ENCODE measurements around the gene GAGE13.
"Not testable (repeated sequence)": the region's sequence is repeated elsewhere in the genome, so short reads cannot be mapped to it uniquely, and the experiment has no call there.

GAGE13 gene

DNA sequence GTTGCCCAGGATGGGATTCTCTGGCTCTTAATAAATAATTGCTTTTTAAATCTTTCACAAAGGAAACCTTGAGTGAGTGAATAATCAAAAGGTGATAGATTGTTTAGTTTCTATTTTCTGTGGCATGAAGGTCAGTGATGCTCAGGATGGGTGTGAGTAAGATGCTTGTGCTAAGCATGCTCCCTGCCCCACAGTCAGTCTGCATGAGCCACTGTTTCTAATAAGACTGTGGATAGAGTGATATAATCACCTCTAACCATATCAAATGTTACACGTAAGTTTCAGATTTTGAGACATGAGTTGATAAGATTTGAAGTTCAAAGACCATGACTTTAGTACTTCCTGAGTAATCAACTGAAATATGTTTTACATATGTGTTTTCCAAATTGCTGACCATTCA lies 30.7 kb upstream of the GAGE13 start:
- Histone ChIP-seq H3K27me3 (ENCODE audit: control insufficient read depth, insufficient read depth, low read length) (no peaks in the 10 kb centered on the region), H3K4me1 (ENCODE audit: control insufficient read depth, insufficient read depth, low read length) (0 out of 2 replicates have a peak, but pooled peaks cover 4% of the 10 kb centered on the region), H3K4me3 (ENCODE audit: low read length) (no peak overlapping the region), H3K27ac (ENCODE audit: low read length) (no peak overlapping the region), H3K36me3 (ENCODE audit: control insufficient read depth, insufficient read depth, low read length) (no peaks in the 10 kb centered on the region), H3K9me3 (ENCODE audit: control insufficient read depth, insufficient read depth, low read length) (no peaks in the 10 kb centered on the region)
- no peak for DNase-seq (ENCODE audit: low read depth, low spot score)
- WGBS (ENCODE audit: insufficient coverage, insufficient read length): no CpG with 5 or more reads among the region's 1 CpG

GRCh38 chrX:49303346-49303745 lies 28.0 kb upstream of the GAGE13 start, which contains the start of gene GAGE10:
GAGE10 (plus strand) TSS chrX:49303646; CDS start chrX:49304860, 1,214 bp downstream.
- Histone ChIP-seq H3K4me1 (ENCODE audit: control insufficient read depth, insufficient read depth, low read length) (0 out of 2 replicates have a peak, but pooled peaks cover 4% of the 10 kb centered on the region), H3K27me3 (ENCODE audit: control insufficient read depth, insufficient read depth, low read length) (no peaks in the 10 kb centered on the region)
- WGBS (ENCODE audit: insufficient coverage, insufficient read length): no CpG with 5 or more reads among the region's 15 CpGs

GRCh38 chrX:49307775-49308174 lies 23.6 kb upstream of the GAGE13 start:
- not testable (repeated sequence) for H3K27ac ChIP-seq (ENCODE audit: low read length); H3K4me1 ChIP-seq (ENCODE audit: control insufficient read depth, insufficient read depth, low read length); H3K4me3 ChIP-seq (ENCODE audit: low read length); H3K27me3 ChIP-seq (ENCODE audit: control insufficient read depth, insufficient read depth, low read length); H3K36me3 ChIP-seq (ENCODE audit: control insufficient read depth, insufficient read depth, low read length); DNase-seq (ENCODE audit: low read depth, low spot score); H3K9me3 ChIP-seq (ENCODE audit: control insufficient read depth, insufficient read depth, low read length)
- no CpG with 5 or more reads among the region's 2 CpGs for WGBS (ENCODE audit: insufficient coverage, insufficient read length)

More at GRCh38 chrX:49303346-49303745, 28.0 kb upstream of the GAGE13 start, which contains the start of gene GAGE10:
- H3K9me3 ChIP-seq (ENCODE audit: control insufficient read depth, insufficient read depth, low read length): no peaks in the 10 kb centered on the region
- H3K27ac ChIP-seq (ENCODE audit: low read length): no peak within 1 kb of the TSS
- no peaks in the 10 kb centered on the region for H3K36me3 ChIP-seq (ENCODE audit: control insufficient read depth, insufficient read depth, low read length)
- no peak for DNase-seq (ENCODE audit: low read depth, low spot score)
- H3K4me3 ChIP-seq (ENCODE audit: low read length): no peak within 1 kb of the TSS

- no CpG with 5 or more reads among the region's 15 CpGs for WGBS (ENCODE audit: insufficient coverage, insufficient read length)
- DNase-seq (ENCODE audit: low read depth, low spot score): no peak
- Histone ChIP-seq H3K4me3 (ENCODE audit: low read length) (no peak overlapping the region), H3K9me3 (ENCODE audit: control insufficient read depth, insufficient read depth, low read length) (no peaks in the 10 kb centered on the region), H3K27me3 (ENCODE audit: control insufficient read depth, insufficient read depth, low read length) (no peaks in the 10 kb centered on the region), H3K4me1 (ENCODE audit: control insufficient read depth, insufficient read depth, low read length) (no peaks in the 10 kb centered on the region), H3K27ac (ENCODE audit: low read length) (no peak overlapping the region), H3K36me3 (ENCODE audit: control insufficient read depth, insufficient read depth, low read length) (no peaks in the 10 kb centered on the region)
Measured at GRCh38 chrX:49308604-49309269, 22.6 kb upstream of the GAGE13 start.

DNA sequence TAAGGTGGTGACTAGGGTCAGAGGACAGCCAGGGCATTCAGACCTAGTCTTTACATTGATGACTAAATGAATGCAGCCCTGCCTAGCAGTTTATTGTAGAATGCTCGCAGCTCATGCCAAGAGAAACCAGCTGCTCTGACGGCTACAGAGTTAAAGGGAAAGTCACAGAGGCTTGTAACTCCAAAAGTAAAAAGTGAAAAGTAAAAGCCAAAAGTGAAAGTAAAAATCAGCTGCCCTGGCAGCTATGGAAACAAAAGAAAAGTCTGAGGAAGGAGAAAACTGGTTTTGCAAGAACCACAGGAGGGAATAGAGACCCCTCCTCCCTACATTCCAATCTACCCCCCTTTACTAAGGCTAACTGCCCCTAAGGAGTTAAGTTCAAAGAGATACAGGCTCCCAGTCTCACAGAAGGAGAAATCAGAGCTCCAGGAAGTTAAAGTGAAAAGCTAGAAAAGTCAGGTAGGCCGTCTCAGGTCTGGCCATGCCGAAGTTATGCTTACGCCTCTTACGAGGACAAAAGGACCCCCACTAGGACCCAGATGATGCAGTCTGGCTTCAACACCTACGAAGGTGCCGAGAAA lies 21.9 kb upstream of the GAGE13 start:
- DNase-seq (ENCODE audit: low read depth, low spot score): peak; percentile 39
- no peaks in the 10 kb centered on the region for H3K9me3 ChIP-seq (ENCODE audit: control insufficient read depth, insufficient read depth, low read length)
- no CpG with 5 or more reads among the region's 8 CpGs for WGBS (ENCODE audit: insufficient coverage, insufficient read length)
- H3K27ac ChIP-seq (ENCODE audit: low read length): no peak overlapping the region
- no peaks in the 10 kb centered on the region for H3K4me1 ChIP-seq (ENCODE audit: control insufficient read depth, insufficient read depth, low read length)
- no peak overlapping the region for H3K4me3 ChIP-seq (ENCODE audit: low read length)
- H3K36me3 ChIP-seq (ENCODE audit: control insufficient read depth, insufficient read depth, low read length): no peaks in the 10 kb centered on the region
- no peaks in the 10 kb centered on the region for H3K27me3 ChIP-seq (ENCODE audit: control insufficient read depth, insufficient read depth, low read length)

- no peak overlapping the region for H3K27ac ChIP-seq (ENCODE audit: low read length)
- WGBS (ENCODE audit: insufficient coverage, insufficient read length): no CpG with 5 or more reads among the region's 18 CpGs
- no peaks in the 10 kb centered on the region for H3K36me3 ChIP-seq (ENCODE audit: control insufficient read depth, insufficient read depth, low read length)
Measured at GRCh38 chrX:49310371-49310770, 21.0 kb upstream of the GAGE13 start.

DNA sequence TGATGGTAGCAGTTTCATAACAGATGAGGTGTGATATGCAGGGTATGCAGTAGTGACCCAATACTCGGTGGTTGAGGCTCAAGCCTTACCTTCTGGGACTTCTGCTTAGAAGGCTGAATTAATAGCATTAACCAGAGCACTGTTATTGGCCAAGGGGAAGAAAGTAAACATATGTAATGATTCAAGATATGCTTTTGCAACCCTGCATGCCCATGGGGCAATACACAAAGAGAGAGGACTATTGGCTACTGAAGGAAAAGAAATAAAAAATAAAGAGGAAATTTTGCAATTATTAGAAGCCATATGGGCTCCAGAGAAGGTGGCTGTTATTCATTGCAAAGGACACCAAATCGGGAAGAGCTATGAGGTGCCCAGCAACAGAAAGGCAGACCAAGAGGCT lies 19.2 kb upstream of the GAGE13 start:
- no peak for DNase-seq (ENCODE audit: low read depth, low spot score)
- H3K4me3 ChIP-seq (ENCODE audit: low read length): no peak overlapping the region
- H3K36me3 ChIP-seq (ENCODE audit: control insufficient read depth, insufficient read depth, low read length): no peaks in the 10 kb centered on the region
- no CpG with 5 or more reads among the region's 2 CpGs for WGBS (ENCODE audit: insufficient coverage, insufficient read length)
- no peaks in the 10 kb centered on the region for H3K9me3 ChIP-seq (ENCODE audit: control insufficient read depth, insufficient read depth, low read length)
- no peaks in the 10 kb centered on the region for H3K4me1 ChIP-seq (ENCODE audit: control insufficient read depth, insufficient read depth, low read length)
- H3K27me3 ChIP-seq (ENCODE audit: control insufficient read depth, insufficient read depth, low read length): no peaks in the 10 kb centered on the region
- H3K27ac ChIP-seq (ENCODE audit: low read length): no peak overlapping the region

More at GRCh38 chrX:49310371-49310770, 21.0 kb upstream of the GAGE13 start:
- no peaks in the 10 kb centered on the region for H3K9me3 ChIP-seq (ENCODE audit: control insufficient read depth, insufficient read depth, low read length)
- H3K4me1 ChIP-seq (ENCODE audit: control insufficient read depth, insufficient read depth, low read length): no peaks in the 10 kb centered on the region
- no peak overlapping the region for H3K4me3 ChIP-seq (ENCODE audit: low read length)
- no peak for DNase-seq (ENCODE audit: low read depth, low spot score)
- no peaks in the 10 kb centered on the region for H3K27me3 ChIP-seq (ENCODE audit: control insufficient read depth, insufficient read depth, low read length)

DNA sequence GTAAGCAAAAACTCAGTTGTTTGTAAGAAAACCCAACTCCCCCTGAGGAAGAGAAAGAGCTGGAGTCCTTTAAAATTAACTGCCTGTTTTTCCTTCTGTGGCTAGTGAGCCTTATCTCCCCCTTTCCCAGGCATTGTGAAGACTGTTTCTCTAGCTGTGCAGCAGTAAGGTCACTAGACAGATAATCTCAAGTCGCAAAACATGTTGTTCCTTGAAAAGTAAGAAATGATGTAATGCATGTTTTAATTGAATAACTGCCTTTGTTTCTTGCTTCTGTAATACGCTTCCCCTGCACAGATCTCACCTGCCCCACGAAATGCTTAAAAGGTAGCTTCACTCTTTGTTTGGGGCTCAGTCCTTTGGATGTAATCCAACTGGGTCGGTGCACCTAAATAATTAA lies 15.3 kb upstream of the GAGE13 start:
- H3K9me3 ChIP-seq (ENCODE audit: control insufficient read depth, insufficient read depth, low read length): no peaks in the 10 kb centered on the region
- H3K4me3 ChIP-seq (ENCODE audit: low read length): no peak overlapping the region
- no CpG with 5 or more reads among the region's 4 CpGs for WGBS (ENCODE audit: insufficient coverage, insufficient read length)
- no peaks in the 10 kb centered on the region for H3K27me3 ChIP-seq (ENCODE audit: control insufficient read depth, insufficient read depth, low read length)
- H3K4me1 ChIP-seq (ENCODE audit: control insufficient read depth, insufficient read depth, low read length): no peaks in the 10 kb centered on the region
- no peak for DNase-seq (ENCODE audit: low read depth, low spot score)
- no peak overlapping the region for H3K27ac ChIP-seq (ENCODE audit: low read length)
- H3K36me3 ChIP-seq (ENCODE audit: control insufficient read depth, insufficient read depth, low read length): no peaks in the 10 kb centered on the region

DNA sequence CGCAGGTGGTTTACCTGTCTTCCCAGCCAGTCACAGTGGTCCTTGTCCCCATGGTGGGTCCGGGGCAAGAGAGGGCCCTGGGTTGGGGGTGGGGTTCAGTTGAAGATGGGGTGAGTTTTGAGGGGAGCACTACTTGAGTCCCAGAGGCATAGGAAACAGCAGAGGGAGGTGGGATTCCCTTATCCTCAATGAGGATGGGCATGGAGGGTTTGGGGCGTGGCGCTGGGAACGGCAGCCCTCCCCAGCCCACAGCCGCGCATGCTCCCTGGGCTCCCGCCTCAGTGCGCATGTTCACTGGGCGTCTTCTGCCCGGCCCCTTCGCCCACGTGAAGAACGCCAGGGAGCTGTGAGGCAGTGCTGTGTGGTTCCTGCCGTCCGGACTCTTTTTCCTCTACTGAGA lies 9.6 kb upstream of the GAGE13 start, which contains the start of gene GAGE12J:
Gene GAGE12J, plus strand, starts transcription at position 301 of the 400 bp plus-strand sequence. CDS start 1,157 bp downstream, outside the sequence.
- no CpG with 5 or more reads among the region's 16 CpGs for WGBS (ENCODE audit: insufficient coverage, insufficient read length)
- not testable (repeated sequence) for H3K9me3 ChIP-seq (ENCODE audit: control insufficient read depth, insufficient read depth, low read length); H3K4me3 ChIP-seq (ENCODE audit: low read length); DNase-seq (ENCODE audit: low read depth, low spot score); H3K27ac ChIP-seq (ENCODE audit: low read length); H3K4me1 ChIP-seq (ENCODE audit: control insufficient read depth, insufficient read depth, low read length); H3K27me3 ChIP-seq (ENCODE audit: control insufficient read depth, insufficient read depth, low read length); H3K36me3 ChIP-seq (ENCODE audit: control insufficient read depth, insufficient read depth, low read length)

- no CpG with 5 or more reads among the region's 27 CpGs for WGBS (ENCODE audit: insufficient coverage, insufficient read length)
- not testable (repeated sequence) for DNase-seq (ENCODE audit: low read depth, low spot score); H3K4me3 ChIP-seq (ENCODE audit: low read length); H3K4me1 ChIP-seq (ENCODE audit: control insufficient read depth, insufficient read depth, low read length); H3K27me3 ChIP-seq (ENCODE audit: control insufficient read depth, insufficient read depth, low read length); H3K27ac ChIP-seq (ENCODE audit: low read length); H3K9me3 ChIP-seq (ENCODE audit: control insufficient read depth, insufficient read depth, low read length); H3K36me3 ChIP-seq (ENCODE audit: control insufficient read depth, insufficient read depth, low read length)
Measured at GRCh38 chrX:49322266-49322665, 9.1 kb upstream of the GAGE13 start.

DNA sequence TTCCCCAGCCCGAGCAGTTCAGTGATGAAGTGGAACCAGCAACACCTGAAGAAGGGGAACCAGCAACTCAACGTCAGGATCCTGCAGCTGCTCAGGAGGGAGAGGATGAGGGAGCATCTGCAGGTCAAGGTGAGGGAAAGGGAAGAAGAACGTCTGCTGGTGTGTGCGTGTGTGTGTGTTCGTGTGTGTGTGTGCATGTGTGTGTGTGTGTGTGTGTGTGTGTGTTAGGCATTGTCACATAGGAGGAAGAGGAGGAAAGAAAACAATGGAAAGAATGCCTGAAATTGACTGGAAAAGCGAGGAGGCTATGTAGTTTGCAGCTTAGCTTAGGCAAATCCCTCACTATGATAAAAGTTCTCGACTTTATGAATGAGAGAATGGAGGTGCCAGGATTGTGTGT lies 7.6 kb upstream of the GAGE13 start:
- not testable (repeated sequence) for DNase-seq (ENCODE audit: low read depth, low spot score); H3K4me1 ChIP-seq (ENCODE audit: control insufficient read depth, insufficient read depth, low read length); H3K4me3 ChIP-seq (ENCODE audit: low read length); H3K27ac ChIP-seq (ENCODE audit: low read length); H3K9me3 ChIP-seq (ENCODE audit: control insufficient read depth, insufficient read depth, low read length); H3K27me3 ChIP-seq (ENCODE audit: control insufficient read depth, insufficient read depth, low read length); H3K36me3 ChIP-seq (ENCODE audit: control insufficient read depth, insufficient read depth, low read length)
- WGBS (ENCODE audit: insufficient coverage, insufficient read length): no CpG with 5 or more reads among the region's 7 CpGs

Measured in iPS DF 6.9 (cell line).